Fibroblast of villous mesenchyme (primary cell): Measurements from ENCODE around the gene SCARB1. TPM values are rescaled to one million over a fixed set of nuclear protein-coding genes. Genes with fewer than 3 reads are reported as not detected.
"Not testable (repeated sequence)": the region's sequence is repeated elsewhere in the genome, so short reads cannot be mapped to it uniquely, and the experiment has no call there.

Experiments used
- DNase-seq: peaks from one replicate; pipeline ENCODE4 v3.0.0-alpha.2; 2010; ENCODE audit warnings: low read depth
- H3K4me3 ChIP-seq: 2 replicates; pipeline ENCODE4 v1.5.1; 2011; ENCODE audit warnings: low read depth, mild to moderate bottlenecking, low read length
- CTCF ChIP-seq: IDR thresholded peaks from 2 replicates; pipeline ENCODE4 v1.5.1; 2012; ENCODE audit warnings: low read depth, mild to moderate bottlenecking, low read length; ENCODE audit not compliant: insufficient read depth
- total RNA-seq: library from RNA; depleted of rRNA; stranded (reverse); fragments of >200 nt; gene quantifications from 2 replicates; pipeline ENCODE4 v1.2.3, GENCODE V29; 2012

SCARB1 gene
- total RNA-seq, 1 donor = 28.5 TPM

GRCh38 chr12:124904306-124905098 lies 40.8 kb upstream of the SCARB1 start:
- H3K4me3 ChIP-seq = no peak overlapping the region
- peak; percentile 96 for DNase-seq
- TF ChIP-seq CTCF = no peak

GRCh38 chr12:124902916-124903315 lies 39.3 kb upstream of the SCARB1 start:
- no peak for DNase-seq
- H3K4me3 ChIP-seq = no peak overlapping the region
- no peak for TF ChIP-seq CTCF

GRCh38 chr12:124901003-124901402 lies 37.3 kb upstream of the SCARB1 start:
- no peak overlapping the region for H3K4me3 ChIP-seq
- no peak for TF ChIP-seq CTCF
- no peak for DNase-seq

GRCh38 chr12:124900345-124900795 lies 36.7 kb upstream of the SCARB1 start:
- DNase-seq, H3K4me3 ChIP-seq: not testable (repeated sequence)

- no peak overlapping the region for H3K4me3 ChIP-seq
- no peak for DNase-seq
- no peak for TF ChIP-seq CTCF
These were observed 35.2 kb upstream of the SCARB1 start for GRCh38 chr12:124898923-124899294.

GRCh38 chr12:124898200-124898922 lies 34.7 kb upstream of the SCARB1 start:
- TF ChIP-seq CTCF = peak; percentile 58
- no peak overlapping the region for H3K4me3 ChIP-seq
- DNase-seq = no peak

GRCh38 chr12:124896461-124896860 lies 32.8 kb upstream of the SCARB1 start:
- no peak for TF ChIP-seq CTCF
- DNase-seq = no peak
- H3K4me3 ChIP-seq = no peak overlapping the region
